Heart right ventricle (tissue), 16 donors: Measurements from ENCODE around the gene HAUS3. TPM values are rescaled to one million over a fixed set of nuclear protein-coding genes. Genes with fewer than 3 reads are reported as not detected.

Experiments used
- ATAC-seq, 8 donors: fragments of 200-7000 bp; cut with Tn5 transposase; one replicate each; pipeline ENCODE4 v1.9.1; 2020; ENCODE audit warnings: mild to moderate bottlenecking in 8 of 8, moderate library complexity in 8 of 8, moderate number of reproducible peaks in 1 of 8
- DNase-seq, 2 donors: peaks; one replicate each; pipeline ENCODE4 v3.0.0-alpha.2; 2020
- H3K27ac ChIP-seq, 10 donors: fragments of 200-600 bp; sonication (generic) in 2 of 10; one replicate each; pipeline versions ENCODE4 v1.5.0 to v1.8.0; 2020 to 2022; ENCODE audit warnings: mild to moderate bottlenecking in 3 of 10
- H3K27me3 ChIP-seq, 7 donors: fragments of 200-600 bp; one replicate each; pipeline ENCODE4 v1.8.0; 2021 to 2022; ENCODE audit warnings: mild to moderate bottlenecking in 2 of 7
- H3K36me3 ChIP-seq, 9 donors: fragments of 200-600 bp; sonication (generic) in 1 of 9; one replicate each; pipeline versions ENCODE4 v1.5.0 to v1.8.0; 2020 to 2022; ENCODE audit warnings: mild to moderate bottlenecking in 2 of 9
- H3K4me1 ChIP-seq, 9 donors: fragments of 200-600 bp; sonication (generic) in 1 of 9; one replicate each; pipeline versions ENCODE4 v1.5.0 to v1.8.0; 2020 to 2022; ENCODE audit warnings: mild to moderate bottlenecking in 4 of 9
- H3K4me3 ChIP-seq, 10 donors: fragments of 200-600 bp; sonication (generic) in 2 of 10; one replicate each; pipeline versions ENCODE4 v1.5.0 to v1.8.0; 2020 to 2022; ENCODE audit warnings: mild to moderate bottlenecking in 7 of 10, moderate library complexity in 2 of 10
- H3K9me3 ChIP-seq, 11 donors: fragments of 200-600 bp in 10 of 11; sonication (generic) in 2 of 11; one replicate each; pipeline versions ENCODE4 v1.5.0 to v1.8.0; 2013 to 2022; ENCODE audit warnings: mild to moderate bottlenecking in 2 of 11, control low read depth in 1 of 11, moderate library complexity in 1 of 11
- CTCF ChIP-seq, 9 donors: fragments of 200-600 bp; sonication (generic) in 2 of 9; IDR thresholded peaks; one replicate each; pipeline versions ENCODE4 v1.5.0 to v1.8.0; 2021 to 2022; ENCODE audit warnings: antibody characterized with exemption in 9 of 9, mild to moderate bottlenecking in 5 of 9, moderate library complexity in 1 of 9
- WGBS, 2 donors: extraction: QIAGEN DNeasy Blood & Tissue Kit; methylation state at CpG; one replicate each; pipeline ENCODE4 v1.1.7; 2013; ENCODE audit warnings: inconsistent platforms in 1 of 2; 5-methylcytosine and 5-hydroxymethylcytosine counted together
- intact Hi-C, 10 donors: fragments of 100-400 bp; cut with DNase I; formaldehyde crosslinking; loops; one replicate each; pipeline versions ENCODE4 v1.11.1 to v1.14.2; 2022
- polyA plus RNA-seq, 2 donors: library from polyadenylated mRNA; stranded (reverse); fragments of 200-250 nt; gene quantifications; one replicate each; pipeline ENCODE4 v1.2.3, GENCODE V29; 2013
- total RNA-seq, 10 donors: library from RNA; stranded (reverse); fragmentation: NEBNext Ultra II Directional in 3 of 10; extraction: Animal tissue kit (Norgen Biotek cat#: 25700) in 3 of 10; gene quantifications; one replicate each; pipeline versions ENCODE4 v1.2.1 to v1.2.4, GENCODE V29; 2021 to 2023
- donor health status: Arrhythmogenic right ventricular cardiomyopathy.
- donor health status: ischemic (EF 13 %, LVEDD 7.1; RV severe dilation, severe dysfunction).
- donor health status: healthy with polysubstance abuse.
- donor health status: DM: no; HTN: yes; CAD: no.
- donor health status: DM: no; HTN: no; CAD: no.
- donor health status: ischemic (EF 25% LVEDD 6.9; RV normal size, moderate dysfunction).
- donor health status: ischemic (EF 25% LVEDD 5.7; RV mildly dilated, moderate dysfunction).
- donor health status: healthy.
- donor health status: DM: yes; HTN: yes; CAD: no.
- donor health status: Ischemic cardiomyopathy.
- donor health status: ischemic (EF 35%, LVEDD 5.7; RV mildly dilated, moderate dysfunction).
- donor health status: nonischemic (EF 11% LVEDD 7.7; RV severe dilation, severe dysfunction).
- donor health status: DM: yes; HTN: yes; CAD: no.
- donor health status: PGD.
- donor health status: ischemic (EF 29% LVEDD 5.4; RV normal size, mild dysfunction).
- donor health status: nonischemic (EF 23%, LVEDD 6.1; RV moderate dilation, normal function).

The HAUS3 gene
- total and polyA plus RNA-seq, 12 donors = 3.5 to 10.5 (median 6.5) TPM

- Histone ChIP-seq H3K4me3 (peak overlapping the region in 6 of 10 donors; percentile 3 to 30 (median 15)), H3K36me3 (peaks cover 0 to 73% (median 13%) of the 10 kb centered on the region in 9 donors)
- DNase-seq = peak; percentile 35 to 70
Measured at GRCh38 chr4:2256156-2256731, 14.3 kb upstream of the HAUS3 start.

GRCh38 chr4:2255501-2256155 lies 13.7 kb upstream of the HAUS3 start:
- peak overlapping the region; percentile 72 to 94 (median 91) for H3K27ac ChIP-seq
- peak overlapping the region in 6 of 10 donors; percentile 3 to 30 (median 15) for H3K4me3 ChIP-seq
- 21 to 26% methylated on average over 17 to 18 of the region's 18 CpGs for WGBS, 2 donors
- no peak for TF ChIP-seq CTCF (IDR thresholded peaks at IDR 0.05)
- ATAC-seq = peak in 7 of 8 donors; percentile 4 to 43 (median 29)
- peaks cover 56 to 78% (median 71%) of the 10 kb centered on the region in 9 donors for H3K4me1 ChIP-seq
- peaks cover 0 to 79% (median 20%) of the 10 kb centered on the region in 9 donors for H3K36me3 ChIP-seq
- intact Hi-C loops = loop anchor here in 2 of 10 donors (2.0 to 5.0 kb wide), 3 partner anchors 13 to 212 kb away; partner anchors contain the start of genes CFAP99 (in 1 of the 2), HAUS3 (in 1 of the 2), POLN (in 1 of the 2) and RNF4 (in 1 of the 2)
- H3K27me3 ChIP-seq = no peaks in the 10 kb centered on the region
- DNase-seq = peak; percentile 24 to 56
- no peaks in the 10 kb centered on the region for H3K9me3 ChIP-seq

More at GRCh38 chr4:2256156-2256731, 14.3 kb upstream of the HAUS3 start:
- no peak for TF ChIP-seq CTCF (IDR thresholded peaks at IDR 0.05)
- Histone ChIP-seq H3K9me3 (no peaks in the 10 kb centered on the region), H3K27me3 (no peaks in the 10 kb centered on the region), H3K27ac (peak overlapping the region; percentile 72 to 94 (median 91)), H3K4me1 (peaks cover 59 to 83% (median 76%) of the 10 kb centered on the region in 9 donors)
- peak; percentile 41 to 56 (median 48) for ATAC-seq
- WGBS, 2 donors = 16 to 20% methylated on average over 8 of the region's 8 CpGs
- intact Hi-C loops = loop anchor here in 2 of 10 donors (2.0 to 5.0 kb wide), 3 partner anchors 13 to 211 kb away; partner anchors contain the start of genes CFAP99 (in 1 of the 2), HAUS3 (in 1 of the 2), POLN (in 1 of the 2) and RNF4 (in 1 of the 2)

- no peak for TF ChIP-seq CTCF (IDR thresholded peaks at IDR 0.05)
- peaks cover 48 to 70% (median 63%) of the 10 kb centered on the region in 9 donors for H3K4me1 ChIP-seq
- intact Hi-C loops = loop anchor here in 2 of 10 donors (5.0 kb wide), 2 partner anchors 162 to 212 kb away; partner anchors contain the start of genes CFAP99 (in 1 of the 2), RNF4 (in 1 of the 2) and ZFYVE28 (in 1 of the 2)
- H3K27ac ChIP-seq = peak overlapping the region; percentile 72 to 94 (median 91)
- DNase-seq = peak in 1 of 2 donors; percentile 3
- H3K36me3 ChIP-seq = peaks cover 5 to 86% (median 27%) of the 10 kb centered on the region in 9 donors
- peak overlapping the region in 1 of 10 donors; percentile 30 for H3K4me3 ChIP-seq
- H3K27me3 ChIP-seq = no peaks in the 10 kb centered on the region
- no peaks in the 10 kb centered on the region for H3K9me3 ChIP-seq
- peak in 1 of 8 donors; percentile 2 for ATAC-seq
- 79 to 80% methylated on average over 32 of the region's 32 CpGs for WGBS, 2 donors
Measured at GRCh38 chr4:2254665-2255500, 13.0 kb upstream of the HAUS3 start.
